ENCODE data around the gene MEGF11.

DNA sequence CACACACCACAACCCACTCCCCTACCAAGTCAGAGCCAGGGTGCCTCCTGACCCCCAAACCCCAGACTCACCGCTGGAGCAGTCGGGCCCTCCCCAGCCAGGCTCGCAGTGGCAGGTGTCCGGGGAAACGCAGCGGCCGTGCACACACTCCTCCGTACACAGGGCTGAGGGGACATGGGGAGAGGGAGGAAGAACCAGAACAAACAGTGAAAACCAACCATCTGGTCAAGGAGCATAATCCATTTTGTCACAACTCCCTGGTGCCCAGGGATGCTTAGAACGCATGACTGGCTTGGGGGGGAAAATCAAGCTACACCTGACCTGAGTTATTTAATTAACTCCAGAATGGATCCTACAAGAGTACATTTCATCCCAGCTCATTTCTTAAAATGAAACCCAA, 159.2 kb downstream of the MEGF11 start:
- TF ChIP-seq GATA2 (IDR thresholded peaks at IDR 0.05; ENCODE audit: low read depth, low read length) (no peak), GATA3 (IDR thresholded peaks at IDR 0.05; ENCODE audit: low read depth, low read length) (no peak)
